ENCODE data around the gene KYAT1. TPM values are rescaled to one million over a fixed set of nuclear protein-coding genes. Genes with fewer than 3 reads are reported as not detected.

Gene KYAT1
- total and polyA plus RNA-seq, 2 of the 13 experiments (the other 11 are each of a cell fraction or from before 2014, with no cell fraction given), result 9.2 to 46.5 TPM

GRCh38 chr9:128829477-128830251 is 52.1 kb downstream of the KYAT1 start, which contains the start of gene SPOUT1 (continued):
- TF ChIP-seq TFDP1 (CRISPR knock-in tag; IDR thresholded peaks at IDR 0.05; ENCODE audit: borderline replicate concordance), result peak; percentile 79; the same call in 1 of the 2 replicates
- TF ChIP-seq ZNF280D (CRISPR knock-in tag; IDR thresholded peaks at IDR 0.05), result no peak
- TF ChIP-seq THAP9 (CRISPR knock-in tag; IDR thresholded peaks at IDR 0.05; ENCODE audit: borderline replicate concordance), result peak; percentile 78
- TF ChIP-seq ZNF784 (CRISPR knock-in tag; IDR thresholded peaks at IDR 0.05; ENCODE audit: borderline replicate concordance), result peak; percentile 74; the same call in 1 of the 2 replicates
- TF ChIP-seq TOPORS (CRISPR knock-in tag; IDR thresholded peaks at IDR 0.05), result no peak; the same call in 1 of the 2 replicates
- no peak for TF ChIP-seq LCORL (IDR thresholded peaks at IDR 0.05)
- no peak; the same call in 1 of the 2 replicates for TF ChIP-seq LCORL (CRISPR knock-in tag; IDR thresholded peaks at IDR 0.05)
- peak; percentile 60; the same call in 1 of the 2 replicates for TF ChIP-seq ZNF768 (CRISPR knock-in tag; IDR thresholded peaks at IDR 0.05)
- no peak for TF ChIP-seq EP300 (IDR thresholded peaks at IDR 0.05; ENCODE audit: low read depth in 2 of 2, low read length in 2 of 2)
- peak; percentile 51 for TF ChIP-seq EP300 (CRISPR knock-in tag; IDR thresholded peaks at IDR 0.05; ENCODE audit: borderline replicate concordance)
- TF ChIP-seq ZNF343 (CRISPR knock-in tag; IDR thresholded peaks at IDR 0.05), result peak; percentile 65; the same call in 1 of the 2 replicates
- TF ChIP-seq ZNF275 (CRISPR knock-in tag; IDR thresholded peaks at IDR 0.05; ENCODE audit: borderline replicate concordance), result peak; percentile 49; the same call in 1 of the 2 replicates
- peak; percentile 56 for TF ChIP-seq THAP11 (CRISPR knock-in tag; IDR thresholded peaks at IDR 0.05)
- TF ChIP-seq SP5 (CRISPR knock-in tag; IDR thresholded peaks at IDR 0.05; ENCODE audit: borderline replicate concordance, low read depth), result peak; percentile 49; the same call in 1 of the 2 replicates
- peak; percentile 83; the same call in 1 of the 2 replicates for TF ChIP-seq ZNF333 (CRISPR knock-in tag; IDR thresholded peaks at IDR 0.05; ENCODE audit: borderline replicate concordance)
- peak; percentile 71 for TF ChIP-seq MYPOP (CRISPR knock-in tag; IDR thresholded peaks at IDR 0.05)
